GM23338 (cell line): ENCODE results near the gene SH3PXD2B. TPM values are rescaled to one million over a fixed set of nuclear protein-coding genes. Genes with fewer than 3 reads are reported as not detected.

Experiments used
- ATAC-seq: fragments of 200-7000 bp; cut with Tn5 transposase; 3 replicates; pipeline ENCODE4 v1.9.1; 2020
- DNase-seq: peaks from one replicate; pipeline ENCODE4 v3.0.0-alpha.2; 2015; ENCODE audit warnings: low spot score
- H2AFZ ChIP-seq: fragments of 200-600 bp; sonication (generic); 2 replicates; pipeline ENCODE4 v1.8.0; 2016; ENCODE audit warnings: antibody characterized with exemption, mild to moderate bottlenecking, moderate library complexity
- H3F3A ChIP-seq: fragments of 200-600 bp; sonication (generic); replicated peaks from 2 replicates; pipeline ENCODE4 v1.8.0; 2017; ENCODE audit warnings: antibody characterized with exemption, mixed run types, low read depth
- H3K27ac ChIP-seq: fragments of 200-600 bp; sonication (generic); 2 replicates; pipeline ENCODE4 v1.6.1; 2016; ENCODE audit warnings: low read depth
- H3K27me3 ChIP-seq: fragments of 200-600 bp; sonication (generic); 2 replicates; pipeline ENCODE4 v1.8.0; 2016; ENCODE audit warnings: mild to moderate bottlenecking, mixed run types, moderate library complexity; ENCODE audit not compliant: insufficient read depth
- H3K36me3 ChIP-seq: fragments of 200-600 bp; sonication (generic); 2 replicates; pipeline ENCODE4 v1.8.0; 2016; ENCODE audit warnings: mild to moderate bottlenecking; ENCODE audit not compliant: insufficient read depth
- H3K4me1 ChIP-seq: fragments of 200-600 bp; sonication (generic); 2 replicates; pipeline ENCODE4 v1.8.0; 2016; ENCODE audit warnings: mild to moderate bottlenecking, moderate library complexity; ENCODE audit not compliant: insufficient read depth
- H3K4me2 ChIP-seq: fragments of 200-600 bp; sonication (generic); 2 replicates; pipeline ENCODE4 v1.7.1; 2017; ENCODE audit warnings: mixed run types
- H3K4me3 ChIP-seq: fragments of 200-600 bp; sonication (generic); 2 replicates; pipeline ENCODE4 v1.6.1; 2016; ENCODE audit warnings: mixed run types
- H3K79me2 ChIP-seq: fragments of 200-600 bp; sonication (generic); replicated peaks from 2 replicates; pipeline ENCODE4 v1.8.0; 2017; ENCODE audit warnings: mild to moderate bottlenecking; ENCODE audit not compliant: insufficient read depth
- H3K9me2 ChIP-seq: fragments of 200-600 bp; sonication (generic); 2 replicates; pipeline ENCODE4 v1.8.0; 2017; ENCODE audit not compliant: insufficient read depth
- H4K20me1 ChIP-seq: fragments of 200-600 bp; sonication (generic); replicated peaks from 2 replicates; pipeline ENCODE4 v1.8.0; 2017; ENCODE audit warnings: mild to moderate bottlenecking; ENCODE audit not compliant: insufficient read depth
- H3K27ac Mint-ChIP-seq: 2 replicates; pipeline ENCODE4 v1.8.0; 2020; ENCODE audit warnings: inconsistent platforms, mild to moderate bottlenecking, moderate library complexity, mixed read lengths
- H3K27me3 Mint-ChIP-seq: 3 replicates; pipeline ENCODE4 v1.8.0; 2022; ENCODE audit warnings: low read depth, mild to moderate bottlenecking, moderate library complexity, mixed read lengths, inconsistent platforms; ENCODE audit not compliant: insufficient read depth, poor library complexity
- H3K36me3 Mint-ChIP-seq: 3 replicates; pipeline ENCODE4 v1.8.0; 2021; ENCODE audit warnings: low read depth, mild to moderate bottlenecking, inconsistent platforms, moderate library complexity, mixed read lengths
- H3K4me1 Mint-ChIP-seq: 3 replicates; pipeline ENCODE4 v1.8.0; 2020; ENCODE audit warnings: mild to moderate bottlenecking, inconsistent platforms, mixed read lengths
- H3K4me3 Mint-ChIP-seq: 3 replicates; pipeline ENCODE4 v1.8.0; 2021; ENCODE audit warnings: moderate library complexity, mild to moderate bottlenecking, inconsistent platforms, mixed read lengths
- H3K9me3 Mint-ChIP-seq: 3 replicates; pipeline ENCODE4 v1.8.0; 2020; ENCODE audit warnings: moderate library complexity, mild to moderate bottlenecking, inconsistent platforms, mixed read lengths
- CREB1 ChIP-seq: fragments of 250-450 bp; sonication (Bioruptor Pico); IDR thresholded peaks from 2 replicates; pipeline ENCODE4 v1.5.0; 2020; ENCODE audit warnings: low read depth, mild to moderate bottlenecking, moderate library complexity
- CTCF ChIP-seq, 2 experiments: fragments of 200-600 bp in 1 of 2; sonication (generic) in 1 of 2; conservative IDR thresholded peaks; 2 replicates each; pipeline versions ENCODE4 v1.5.1 to v1.6.1; 2016 to 2017; ENCODE audit warnings: antibody characterized with exemption in 2 of 2, low read depth in 2 of 2, mild to moderate bottlenecking in 2 of 2, moderate library complexity in 1 of 2
- ETS1 ChIP-seq: IDR thresholded peaks from 2 replicates; pipeline ENCODE4 v1.6.1; 2016; ENCODE audit warnings: antibody characterized with exemption
- EZH2 ChIP-seq: fragments of 200-600 bp; sonication (generic); IDR thresholded peaks from one replicate; pipeline ENCODE4 v1.8.0; 2017; ENCODE audit warnings: antibody characterized with exemption, mild to moderate bottlenecking, low read depth; ENCODE audit not compliant: unreplicated experiment
- EZH2phosphoT487 ChIP-seq: fragments of 200-600 bp; sonication (generic); IDR thresholded peaks from one replicate; pipeline ENCODE4 v1.8.1; 2018; ENCODE audit warnings: antibody characterized with exemption; ENCODE audit not compliant: unreplicated experiment
- JUNB ChIP-seq: IDR thresholded peaks from one replicate; pipeline ENCODE4 v1.6.1; 2016; ENCODE audit warnings: antibody characterized with exemption; ENCODE audit not compliant: unreplicated experiment
- NANOG ChIP-seq: IDR thresholded peaks from 2 replicates; pipeline ENCODE4 v1.6.1; 2016; ENCODE audit warnings: antibody characterized with exemption, borderline replicate concordance
- POLR2AphosphoS5 ChIP-seq: IDR thresholded peaks from 2 replicates; pipeline ENCODE4 v1.6.1; 2016; ENCODE audit warnings: antibody characterized with exemption, low read depth
- REST ChIP-seq: IDR thresholded peaks from one replicate; pipeline ENCODE4 v1.6.1; 2018; ENCODE audit warnings: antibody characterized with exemption; ENCODE audit not compliant: unreplicated experiment
- STAT1 ChIP-seq: IDR thresholded peaks from one replicate; pipeline ENCODE4 v1.6.1; 2016; ENCODE audit warnings: antibody characterized with exemption; ENCODE audit not compliant: unreplicated experiment
- ZNF114 ChIP-seq: fragments of 250-450 bp; sonication (Bioruptor Pico); IDR thresholded peaks from 2 replicates; pipeline ENCODE4 v1.5.0; 2020; ENCODE audit warnings: mild to moderate bottlenecking, moderate library complexity
- ZNF331 ChIP-seq: fragments of 250-450 bp; sonication (Bioruptor Pico); IDR thresholded peaks from 2 replicates; pipeline ENCODE4 v1.5.0; 2020; ENCODE audit warnings: low read depth, mild to moderate bottlenecking, moderate library complexity
- ZNF462 ChIP-seq: fragments of 250-450 bp; sonication (Bioruptor Pico); IDR thresholded peaks from 2 replicates; pipeline ENCODE4 v1.5.0; 2020; ENCODE audit warnings: mild to moderate bottlenecking, moderate library complexity
- polyA plus RNA-seq: library from polyadenylated mRNA; unstranded; fragments of >200 nt; fragmentation: Nextera tagmentation; extraction: Ambion mirVana; gene quantifications from 2 replicates; pipeline ENCODE4 v1.2.1, GENCODE V29; 2016
- total RNA-seq: library from RNA; depleted of rRNA; stranded (reverse); fragments of >200 nt; shearing (Covaris generic); gene quantifications from 2 replicates; pipeline ENCODE4 v1.2.3, GENCODE V29; 2014

SH3PXD2B gene
- total and polyA plus RNA-seq, 2 experiments from 2014 or later, result 40.2 to 52.5 TPM

GRCh38 chr5:172423379-172424110 is 30.8 kb downstream of the SH3PXD2B start:
- Mint-ChIP-seq H3K27ac (no peak overlapping the region), H3K4me1 (peaks cover 25% of the 10 kb centered on the region)
- ATAC-seq, result no peak

More at GRCh38 chr5:172423379-172424110, 30.8 kb downstream of the SH3PXD2B start:
- Mint-ChIP-seq H3K27me3 (peaks cover 10% of the 10 kb centered on the region), H3K36me3 (peaks cover 41% of the 10 kb centered on the region), H3K4me3 (no peak overlapping the region), H3K9me3 (no peaks in the 10 kb centered on the region)
- H3K27me3 ChIP-seq, result no peaks in the 10 kb centered on the region
- H3K36me3 ChIP-seq, result peaks cover 11% of the 10 kb centered on the region
- H3K9me2 ChIP-seq, result no peaks in the 10 kb centered on the region
- no peak overlapping the region for H3K27ac ChIP-seq
- H3K4me2 ChIP-seq, result no peak overlapping the region
- DNase-seq, result no peak
- TF ChIP-seq EZH2 (no peak), EZH2phosphoT487 (no peak), POLR2AphosphoS5 (no peak), ZNF114 (CRISPR knock-in tag) (no peak), NANOG (no peak), ZNF331 (CRISPR knock-in tag) (no peak), STAT1 (no peak), JUNB (no peak), ETS1 (no peak), CREB1 (CRISPR knock-in tag) (no peak), CTCF (conservative IDR thresholded peaks at IDR 0.05; ENCODE audit: low read depth in 2 of 2) (no peak), REST (no peak), ZNF462 (CRISPR knock-in tag) (no peak)
- no peak overlapping the region for H2AFZ ChIP-seq
- no peaks in the 10 kb centered on the region for H3F3A ChIP-seq
- no peak overlapping the region for H3K4me3 ChIP-seq
- H3K79me2 ChIP-seq, result peaks cover 43% of the 10 kb centered on the region
- no peaks in the 10 kb centered on the region for H3K4me1 ChIP-seq
- H4K20me1 ChIP-seq, result peaks cover 32% of the 10 kb centered on the region
